Stimulated activated CD4-positive, alpha-beta T cell treated with anti-CD3 and anti-CD28 coated beads, Interleukin-4, amount 100 ng/mL, for 48 hours (primary cell): ENCODE results near the gene ALK.

ENCODE experiments used
- DNase-seq, 2 donors: peaks; one replicate each; pipeline ENCODE4 v3.0.0-alpha.2; 2020; ENCODE audit warnings: low read depth in 2 of 2

ALK gene

DNA sequence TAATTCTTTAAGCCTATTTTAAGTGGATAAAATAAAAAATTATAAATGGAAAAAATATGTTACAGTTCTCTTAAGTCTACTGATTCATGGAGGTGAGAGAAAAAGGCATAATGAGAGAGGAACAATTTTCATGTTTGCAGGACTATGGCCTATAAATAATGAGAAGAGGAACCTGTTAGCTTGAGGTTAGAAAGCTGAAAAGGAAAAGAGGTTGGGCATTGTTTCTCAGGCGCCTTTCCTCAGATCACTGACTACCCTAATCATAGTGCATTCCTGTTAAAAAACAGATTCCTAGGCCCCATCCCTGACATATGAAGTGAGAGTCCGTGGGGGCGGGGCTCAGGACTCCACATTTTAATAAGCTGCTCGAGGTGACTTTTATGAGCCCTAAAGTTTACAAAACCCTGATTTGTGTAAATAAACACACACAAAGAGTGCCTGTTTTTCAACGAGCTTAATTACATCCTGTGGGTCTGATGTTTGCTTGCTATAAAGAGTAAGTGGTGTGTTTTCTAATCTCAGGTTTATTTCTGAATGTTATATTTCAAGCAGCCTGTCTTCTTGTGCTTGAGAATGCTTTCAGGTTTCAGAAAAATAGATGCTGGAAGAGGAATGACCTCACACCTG is 470.7 kb downstream of the ALK start:
- DNase-seq: no peak

DNA sequence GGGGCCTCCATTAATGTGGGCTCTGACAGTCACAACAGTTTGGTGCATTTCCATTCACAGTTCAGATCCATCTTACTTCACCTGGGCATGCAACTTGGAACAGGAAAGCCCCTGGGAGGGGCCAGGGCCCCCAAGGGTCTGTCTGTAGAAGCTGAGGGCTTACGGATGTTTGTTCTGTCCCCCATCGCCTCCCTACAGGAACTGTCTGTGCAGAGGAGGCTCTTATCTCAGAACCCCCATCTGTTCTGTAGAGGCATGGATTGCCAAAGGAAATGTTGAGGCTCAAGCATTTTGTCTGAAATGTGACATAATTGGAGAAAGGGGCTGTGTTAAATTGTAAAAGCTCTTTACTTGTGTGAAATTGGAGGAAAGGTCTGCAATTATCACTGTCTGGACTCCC is 471.9 kb downstream of the ALK start:
- no peak for DNase-seq

- no peak for DNase-seq
These were observed 473.2 kb downstream of the ALK start for GRCh38 chr2:29448096-29448688.

- DNase-seq: no peak
These were observed 473.9 kb downstream of the ALK start for GRCh38 chr2:29447513-29447912.

- no peak for DNase-seq
These were observed 474.5 kb downstream of the ALK start for GRCh38 chr2:29446847-29447246.

DNA sequence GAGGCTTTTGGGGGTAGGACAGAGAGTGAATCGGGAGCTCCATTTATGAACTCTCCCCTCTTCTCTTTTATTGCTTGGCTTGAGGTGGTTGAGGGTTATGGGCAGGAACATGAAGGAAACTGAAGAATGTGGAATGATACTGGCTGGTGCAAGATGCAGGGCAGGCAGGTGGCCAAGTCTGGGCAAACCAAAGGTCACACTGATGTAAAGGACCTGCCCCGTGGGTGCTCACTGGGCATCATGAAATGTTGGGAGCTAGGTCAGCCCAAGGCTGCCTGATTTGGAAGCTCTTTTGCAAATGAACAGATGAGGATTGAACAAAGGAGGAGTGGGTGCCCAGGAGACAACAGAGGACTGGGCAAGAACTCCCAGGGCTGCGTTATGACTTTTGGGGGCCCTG is 477.2 kb downstream of the ALK start:
- DNase-seq: no peak

DNA sequence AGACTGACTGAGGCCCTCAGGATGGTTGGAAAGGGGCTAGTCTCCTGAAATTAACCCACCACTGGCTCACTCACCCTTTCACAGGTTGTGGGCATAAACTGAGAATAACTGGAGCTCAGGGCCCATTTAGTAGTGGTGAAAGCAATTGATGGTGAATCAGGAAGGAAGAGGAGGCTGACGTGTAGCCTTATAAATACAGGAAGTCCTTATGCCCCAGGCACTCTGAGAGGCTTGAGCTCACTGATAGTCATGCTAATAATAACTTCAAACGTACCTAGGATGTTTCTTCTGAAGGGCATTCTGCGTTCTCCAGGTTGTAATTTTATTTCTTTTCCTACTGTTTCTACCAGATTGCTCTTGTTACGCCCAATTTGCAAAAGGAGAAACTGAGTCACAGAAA is 477.8 kb downstream of the ALK start:
- DNase-seq: no peak

DNA sequence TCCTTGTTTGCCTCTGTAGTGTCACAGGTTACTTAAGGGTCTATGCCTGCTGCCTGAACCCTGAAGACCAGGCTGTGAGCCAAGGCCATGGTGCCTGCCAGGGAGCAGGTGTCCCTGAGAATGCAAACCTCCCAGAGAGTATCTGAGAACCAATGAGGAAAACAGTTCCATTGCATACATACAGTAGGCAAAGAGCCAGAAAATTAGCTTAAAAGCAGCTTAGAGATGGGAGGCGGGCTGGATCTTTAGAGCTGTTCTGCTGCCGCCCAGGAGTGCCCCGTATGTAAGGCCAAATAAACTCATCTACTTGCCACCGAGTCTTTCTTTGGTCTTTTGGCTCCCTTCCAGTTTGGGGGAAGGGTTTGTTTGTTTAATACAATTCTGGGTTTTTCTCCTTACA is 478.2 kb downstream of the ALK start:
- no peak for DNase-seq

DNA sequence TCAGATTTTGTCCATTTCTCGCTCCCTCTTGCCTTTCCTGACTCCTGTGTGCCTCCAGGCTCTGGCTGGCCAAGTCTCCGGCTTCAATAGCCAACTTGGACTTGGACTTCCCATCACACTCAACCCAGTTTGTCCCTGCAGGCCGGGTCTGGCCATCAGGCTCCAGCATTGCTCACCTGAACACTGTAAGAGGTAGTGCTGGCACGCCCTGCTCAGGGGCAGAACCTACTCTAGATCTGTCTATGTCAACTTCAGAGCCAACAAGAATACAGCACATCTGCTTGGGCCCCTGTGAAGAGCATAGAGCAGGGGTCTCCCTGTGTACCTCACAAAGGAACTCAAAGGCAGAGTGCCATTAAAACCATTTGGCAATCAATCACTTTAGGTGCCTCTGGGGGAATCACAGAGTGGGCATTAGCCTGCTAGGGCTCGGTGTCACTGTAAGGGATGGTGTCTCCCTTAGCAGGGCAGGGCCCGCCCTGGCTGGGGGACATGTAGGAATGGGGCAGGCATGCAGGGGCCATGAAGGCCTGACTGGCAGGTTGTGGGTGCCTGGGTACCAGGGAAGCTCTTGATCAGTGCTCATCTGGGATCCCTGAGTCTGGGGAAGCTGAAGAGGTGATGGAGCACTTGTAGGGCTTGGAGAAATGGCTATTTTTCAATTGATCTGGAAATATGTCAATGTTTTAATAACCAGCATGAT is 480.3 kb downstream of the ALK start:
- DNase-seq: no peak

- DNase-seq: no peak
These were observed 487.5 kb downstream of the ALK start for GRCh38 chr2:29433920-29434319.

DNA sequence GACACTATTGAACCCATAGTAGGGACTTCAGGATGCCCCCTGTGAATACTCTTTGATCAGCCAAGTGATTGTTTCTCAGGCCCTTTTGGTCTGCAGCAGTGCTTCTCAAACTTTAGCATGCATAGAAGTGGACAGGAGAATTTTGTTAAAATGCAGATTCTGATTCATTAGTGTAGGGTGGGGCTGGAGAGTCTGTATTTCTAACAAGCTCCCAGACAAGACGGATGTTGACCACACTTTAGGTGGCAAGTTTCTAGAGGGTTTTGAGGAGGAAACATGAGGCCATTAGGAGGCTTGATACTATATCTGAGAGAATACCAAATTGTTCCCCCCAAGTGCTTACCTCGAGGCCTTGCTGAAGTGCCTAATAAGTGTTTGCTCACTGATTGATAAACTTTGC is 488.3 kb downstream of the ALK start:
- DNase-seq: no peak

- no peak for DNase-seq
These were observed 489.9 kb downstream of the ALK start for GRCh38 chr2:29431485-29431884.

DNA sequence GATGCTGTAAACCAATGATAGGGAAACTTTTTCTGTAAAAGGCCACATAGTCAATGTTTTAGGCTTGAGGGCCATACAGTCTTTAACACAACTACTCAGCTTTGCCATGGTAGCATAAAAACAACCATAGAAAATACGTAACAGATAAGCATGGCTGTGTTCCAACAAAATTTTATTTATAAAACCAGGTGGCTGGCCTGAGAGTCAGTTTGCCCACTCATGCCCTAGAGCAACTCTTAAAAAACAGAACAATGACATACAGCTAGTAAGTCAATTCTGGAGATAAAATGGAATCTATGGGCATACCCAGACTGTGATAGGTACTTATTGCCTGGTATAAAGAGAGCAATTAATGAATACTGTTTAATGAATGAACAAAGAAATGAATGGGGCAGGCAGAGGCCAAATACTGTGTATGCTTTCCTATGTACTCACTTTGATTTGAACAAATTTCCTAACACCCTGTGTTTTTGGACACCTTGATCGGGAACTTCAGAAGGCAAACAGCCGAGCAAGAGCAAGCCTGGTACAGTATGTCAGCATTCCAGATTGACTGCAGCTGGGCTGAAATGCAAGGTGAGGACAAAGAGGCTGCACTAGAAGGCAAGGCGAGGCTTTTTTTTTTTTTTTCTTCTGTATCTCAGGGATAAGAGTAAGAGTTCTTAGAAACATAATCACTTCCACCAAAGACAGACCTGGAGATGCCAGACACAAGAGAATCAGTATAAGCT is 490.8 kb downstream of the ALK start:
- no peak for DNase-seq

GRCh38 chr2:29426354-29426753 is 495.0 kb downstream of the ALK start:
- no peak for DNase-seq

DNA sequence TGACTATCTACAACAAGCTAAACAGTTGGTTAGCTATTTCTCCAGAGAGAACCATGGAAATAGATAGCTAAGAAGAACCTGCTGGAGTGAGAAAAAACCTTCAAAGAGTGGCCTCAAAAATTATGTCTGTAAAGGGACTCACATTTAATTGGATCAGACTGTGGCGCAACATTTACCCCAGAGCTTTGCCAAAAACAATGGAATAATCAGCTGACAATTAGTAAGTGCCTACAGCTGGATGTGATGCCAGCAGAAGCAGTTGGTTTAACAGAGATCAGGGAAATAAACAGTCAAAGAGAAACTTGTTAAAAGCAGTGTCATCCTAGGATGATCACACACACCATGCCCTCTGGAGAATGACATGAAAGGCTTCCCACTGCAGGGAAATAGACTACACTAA is 495.5 kb downstream of the ALK start:
- DNase-seq: no peak

GRCh38 chr2:29423061-29423666 is 498.2 kb downstream of the ALK start:
- no peak for DNase-seq

DNA sequence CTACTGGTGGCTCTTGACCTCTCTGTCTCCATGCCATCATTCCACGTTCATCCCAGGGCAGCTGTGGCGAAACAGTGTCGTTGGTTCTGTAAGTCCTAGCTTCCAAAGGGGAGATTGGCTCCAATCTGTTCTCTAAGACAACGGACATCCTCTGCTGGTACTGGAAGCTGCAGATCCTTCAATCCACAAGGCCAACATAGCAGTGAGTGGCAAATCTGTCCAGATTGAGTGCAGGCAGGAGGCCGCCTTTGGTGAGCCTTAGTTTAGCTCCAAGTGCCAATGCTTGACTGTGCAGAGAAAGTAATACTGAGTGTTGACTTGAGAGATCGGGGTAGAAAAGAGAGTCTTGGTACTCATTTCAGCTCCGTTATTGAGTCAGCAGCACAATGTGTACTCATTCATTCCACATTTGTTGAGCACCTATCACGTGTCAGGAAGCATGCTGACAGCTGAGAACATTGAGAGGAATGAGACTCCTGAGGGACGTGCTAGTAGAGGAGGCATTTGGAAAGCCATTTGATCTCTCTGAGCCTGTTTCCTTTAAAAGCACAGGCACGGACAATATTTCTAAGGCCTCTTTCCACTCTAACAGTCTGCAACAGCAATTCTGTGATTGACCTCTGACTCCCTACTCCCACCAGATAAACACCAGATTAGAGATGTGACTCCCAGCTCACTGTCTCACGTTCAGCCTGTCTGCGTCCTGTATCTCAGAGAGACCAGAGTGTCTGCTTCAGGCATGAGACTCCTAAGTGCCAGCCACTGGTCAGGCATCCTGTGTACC is 500.2 kb downstream of the ALK start:
- DNase-seq: no peak

GRCh38 chr2:29420464-29420863 is 500.9 kb downstream of the ALK start:
- no peak for DNase-seq

DNA sequence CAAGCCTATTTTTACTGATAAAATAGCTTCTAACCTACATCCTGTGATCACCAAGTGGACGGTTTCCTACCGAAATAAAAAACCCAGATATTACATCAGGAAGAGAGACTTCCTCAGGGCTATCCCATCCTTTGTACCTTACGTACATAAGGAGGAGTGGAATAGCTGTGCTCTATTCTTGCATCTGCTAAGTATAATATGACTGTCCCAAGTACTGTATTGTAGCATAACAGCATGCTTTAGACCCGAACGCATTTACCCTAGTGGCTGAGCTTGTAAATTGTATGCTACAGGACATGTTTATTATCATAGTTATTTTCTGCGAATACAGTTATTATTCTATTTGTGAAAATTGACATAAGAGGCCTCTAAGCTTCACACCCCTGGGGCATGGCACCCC is 503.8 kb downstream of the ALK start:
- DNase-seq: no peak

- DNase-seq: no peak
These were observed 509.0 kb downstream of the ALK start for GRCh38 chr2:29412197-29412925.

- no peak for DNase-seq
These were observed 515.7 kb downstream of the ALK start for GRCh38 chr2:29405707-29406106.
